Gastroesophageal sphincter (tissue), 3 donors: ENCODE measurements around the gene NELL1.

Experiments
- CTCF ChIP-seq, 4 experiments: fragments of 200-600 bp in 2 of 4; fragments of 450-650 bp in 2 of 4; sonication (generic) in 1 of 4; IDR thresholded peaks; one replicate each; pipeline ENCODE4 v1.5.1; 2017 to 2019; ENCODE audit warnings: antibody characterized with exemption in 4 of 4, mild to moderate bottlenecking in 2 of 4, moderate library complexity in 2 of 4
- EP300 ChIP-seq: sonication (generic); formaldehyde crosslinking; IDR thresholded peaks from one replicate; pipeline ENCODE4 v1.6.1; 2017; ENCODE audit warnings: antibody characterized with exemption, mild to moderate bottlenecking
- POLR2A ChIP-seq, 2 donors: fragments of 450-650 bp; IDR thresholded peaks; one replicate each; pipeline ENCODE4 v1.6.1; 2017; ENCODE audit warnings: antibody characterized with exemption in 2 of 2, mild to moderate bottlenecking in 2 of 2, moderate library complexity in 1 of 2
- POLR2AphosphoS5 ChIP-seq: sonication (generic); formaldehyde crosslinking; IDR thresholded peaks from one replicate; pipeline ENCODE4 v1.6.1; 2017; ENCODE audit warnings: antibody characterized with exemption

GRCh38 chr11:21195995-21196394 is 526.6 kb downstream of the NELL1 start:
- TF ChIP-seq POLR2AphosphoS5 (no peak), CTCF (IDR thresholded peaks at IDR 0.05) (no peak), POLR2A (IDR thresholded peaks at IDR 0.05) (no peak), EP300 (no peak)
